Vagina (tissue), 2 donors: ENCODE results near the gene TNIP1.

Experiments used
- POLR2AphosphoS5 ChIP-seq, 2 donors: sonication (generic); formaldehyde crosslinking; IDR thresholded peaks; one replicate each; pipeline ENCODE4 v1.9.0; 2017; ENCODE audit warnings: antibody characterized with exemption in 2 of 2, mild to moderate bottlenecking in 2 of 2, low read depth in 1 of 2; ENCODE audit not compliant: insufficient read depth in 1 of 2
- TF ChIP-seq, protein P1 (sequence below), 3 experiments: fragments of 450-650 bp in 2 of 3; fragments of 200-600 bp in 1 of 3; sonication (generic) in 1 of 3; IDR thresholded peaks; one replicate each; pipeline ENCODE4 v1.5.1; 2017 to 2019; ENCODE audit warnings: antibody characterized with exemption in 3 of 3, mild to moderate bottlenecking in 2 of 3, moderate library complexity in 2 of 3

DNA sequence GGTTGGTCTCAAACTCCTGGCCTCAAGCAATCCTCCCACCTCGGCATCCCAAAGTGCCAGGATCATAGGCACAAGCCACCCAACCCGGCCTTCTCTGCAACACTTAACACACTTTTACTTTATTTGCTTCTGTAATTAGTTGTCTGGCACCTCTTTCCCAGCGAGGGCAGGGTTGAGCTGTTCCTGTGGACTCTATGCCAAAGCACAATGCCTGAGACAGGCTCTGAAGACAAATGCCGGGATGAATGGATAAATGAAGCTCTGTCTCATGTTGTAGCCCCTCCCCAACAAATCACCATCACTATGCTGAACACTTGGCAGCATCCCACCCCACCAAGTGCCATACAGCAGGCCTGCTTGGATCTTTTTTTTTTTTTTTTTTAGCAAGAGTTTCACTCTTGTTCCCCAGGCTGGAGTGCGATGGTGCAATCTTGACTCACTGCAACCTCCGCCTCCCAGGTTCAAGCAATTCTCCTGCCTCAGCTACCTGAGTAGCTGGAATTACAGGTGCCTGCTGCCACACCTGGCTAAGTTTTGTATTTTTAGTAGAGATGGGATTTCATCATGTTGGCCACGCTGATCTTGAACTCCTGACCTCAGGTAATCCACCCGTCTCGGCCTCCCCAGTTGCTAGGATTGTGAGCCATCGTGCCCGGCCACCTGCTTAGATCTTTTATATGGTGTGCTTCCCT, 39.1 kb downstream of the TNIP1 start:
- TF ChIP-seq, protein P1, sequence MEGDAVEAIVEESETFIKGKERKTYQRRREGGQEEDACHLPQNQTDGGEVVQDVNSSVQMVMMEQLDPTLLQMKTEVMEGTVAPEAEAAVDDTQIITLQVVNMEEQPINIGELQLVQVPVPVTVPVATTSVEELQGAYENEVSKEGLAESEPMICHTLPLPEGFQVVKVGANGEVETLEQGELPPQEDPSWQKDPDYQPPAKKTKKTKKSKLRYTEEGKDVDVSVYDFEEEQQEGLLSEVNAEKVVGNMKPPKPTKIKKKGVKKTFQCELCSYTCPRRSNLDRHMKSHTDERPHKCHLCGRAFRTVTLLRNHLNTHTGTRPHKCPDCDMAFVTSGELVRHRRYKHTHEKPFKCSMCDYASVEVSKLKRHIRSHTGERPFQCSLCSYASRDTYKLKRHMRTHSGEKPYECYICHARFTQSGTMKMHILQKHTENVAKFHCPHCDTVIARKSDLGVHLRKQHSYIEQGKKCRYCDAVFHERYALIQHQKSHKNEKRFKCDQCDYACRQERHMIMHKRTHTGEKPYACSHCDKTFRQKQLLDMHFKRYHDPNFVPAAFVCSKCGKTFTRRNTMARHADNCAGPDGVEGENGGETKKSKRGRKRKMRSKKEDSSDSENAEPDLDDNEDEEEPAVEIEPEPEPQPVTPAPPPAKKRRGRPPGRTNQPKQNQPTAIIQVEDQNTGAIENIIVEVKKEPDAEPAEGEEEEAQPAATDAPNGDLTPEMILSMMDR (IDR thresholded peaks at IDR 0.05): no peak
- no peak for TF ChIP-seq POLR2AphosphoS5 (IDR thresholded peaks at IDR 0.05; ENCODE audit: insufficient read depth in 1 of 2, low read depth in 1 of 2)
